HG03139 (cell line): ENCODE measurements around the gene SEC23B.
"Not testable (repeated sequence)": the region's sequence is repeated elsewhere in the genome, so short reads cannot be mapped to it uniquely, and the experiment has no call there.

Experiments
- ATAC-seq: cut with Tn5 transposase; IDR thresholded peaks from one replicate; pipeline ENCODE4 v1.9.1; 2021; ENCODE audit not compliant: unreplicated experiment

SEC23B gene

GRCh38 chr20:18524646-18525045, 16.9 kb downstream of the SEC23B start:
- no peak for ATAC-seq

DNA sequence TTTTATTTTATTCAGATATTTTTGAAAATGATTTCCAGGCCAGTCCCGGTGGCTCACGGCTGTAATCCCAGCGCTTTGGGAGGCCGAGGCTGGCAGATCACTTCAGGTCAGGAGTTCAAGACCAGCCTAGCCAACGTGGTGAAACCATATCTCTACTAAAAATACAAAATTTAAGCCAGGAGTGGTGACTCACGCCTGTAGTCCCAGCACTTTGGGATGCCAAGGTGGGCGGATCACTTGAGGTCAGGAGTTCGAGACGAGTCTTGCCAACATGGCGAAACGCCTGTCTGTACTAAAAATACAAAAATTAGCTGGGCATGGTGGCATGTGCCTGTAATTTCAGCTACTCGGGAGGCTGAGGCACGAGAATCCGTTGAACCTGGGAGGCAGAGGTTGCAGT, 19.0 kb downstream of the SEC23B start:
- not testable (repeated sequence) for ATAC-seq

DNA sequence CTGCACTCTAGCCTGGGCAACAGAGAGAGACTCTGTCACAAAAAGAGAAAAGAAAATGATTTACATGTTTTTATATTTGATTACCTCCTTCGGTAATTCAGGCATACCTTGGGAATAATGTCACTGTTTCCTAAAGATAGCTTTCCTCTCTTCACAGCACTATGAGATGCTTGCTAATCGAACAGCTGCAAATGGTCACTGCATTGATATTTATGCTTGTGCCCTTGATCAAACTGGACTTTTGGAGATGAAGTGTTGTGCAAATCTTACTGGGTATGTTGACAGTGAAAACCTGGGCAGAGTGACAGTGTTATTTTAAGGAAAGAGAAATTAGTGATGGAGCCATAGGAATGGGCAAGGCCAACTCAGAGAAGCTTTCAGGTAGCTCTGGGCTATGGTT, 19.6 kb downstream of the SEC23B start:
- no peak for ATAC-seq

DNA sequence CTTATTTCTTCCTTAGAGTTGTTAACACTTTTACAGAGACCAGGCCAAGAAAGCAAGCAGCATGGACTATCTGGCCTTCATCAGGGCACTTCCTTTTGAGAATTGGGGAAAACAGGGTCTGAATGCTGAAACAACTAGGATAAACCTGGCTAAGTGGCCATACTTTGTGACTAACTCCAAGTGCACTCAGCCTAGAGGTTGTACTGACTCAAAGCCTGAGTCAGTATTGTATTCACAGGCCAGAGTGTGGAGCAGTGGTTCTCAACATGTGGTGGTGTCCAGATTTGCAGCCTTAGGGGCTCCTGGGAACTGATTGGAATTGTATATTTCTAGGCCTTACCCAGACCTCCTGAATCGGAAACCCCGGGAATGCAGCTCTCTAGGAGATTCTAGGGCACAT, 20.1 kb downstream of the SEC23B start:
- ATAC-seq, result no peak

- ATAC-seq, result no peak
These were observed 21.3 kb downstream of the SEC23B start for GRCh38 chr20:18529041-18529440.

DNA sequence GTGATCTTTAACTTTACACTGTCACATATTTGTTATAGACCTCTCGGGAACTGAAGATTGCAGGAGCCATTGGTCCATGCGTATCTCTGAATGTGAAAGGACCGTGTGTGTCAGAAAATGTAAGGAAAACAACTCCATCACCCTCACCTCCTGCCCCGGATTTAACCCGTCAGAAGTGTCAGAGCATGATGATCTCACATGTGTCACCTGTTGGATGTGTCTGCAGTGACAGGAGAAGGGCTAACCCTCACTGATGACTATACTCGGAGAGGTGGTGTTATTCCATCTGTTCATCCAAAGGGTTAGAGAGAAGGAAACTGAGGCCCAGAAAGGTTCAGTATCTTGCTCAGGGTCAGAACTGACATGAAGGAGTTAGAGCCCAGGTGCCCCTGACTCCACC, 24.9 kb downstream of the SEC23B start:
- ATAC-seq, result no peak

DNA sequence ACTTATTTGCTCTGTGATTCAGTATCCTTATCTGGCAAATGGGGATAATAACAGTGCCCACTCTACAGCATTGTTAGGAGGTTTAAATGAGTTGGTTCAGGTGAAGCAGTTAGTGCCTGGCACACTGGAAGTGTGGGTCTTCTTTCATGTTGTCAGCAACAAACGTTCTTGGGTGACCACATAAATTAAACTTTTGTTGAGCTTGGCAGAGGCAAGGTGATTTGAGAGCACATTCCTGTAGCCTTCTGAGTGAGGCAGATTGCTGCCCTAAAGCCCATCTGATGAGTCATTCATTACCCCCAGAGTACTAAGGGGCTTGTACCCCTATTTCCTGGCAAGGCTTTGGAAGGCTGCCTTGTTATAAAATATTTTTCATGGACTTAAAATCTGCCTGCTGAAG, 25.8 kb downstream of the SEC23B start:
- ATAC-seq, result no peak

DNA sequence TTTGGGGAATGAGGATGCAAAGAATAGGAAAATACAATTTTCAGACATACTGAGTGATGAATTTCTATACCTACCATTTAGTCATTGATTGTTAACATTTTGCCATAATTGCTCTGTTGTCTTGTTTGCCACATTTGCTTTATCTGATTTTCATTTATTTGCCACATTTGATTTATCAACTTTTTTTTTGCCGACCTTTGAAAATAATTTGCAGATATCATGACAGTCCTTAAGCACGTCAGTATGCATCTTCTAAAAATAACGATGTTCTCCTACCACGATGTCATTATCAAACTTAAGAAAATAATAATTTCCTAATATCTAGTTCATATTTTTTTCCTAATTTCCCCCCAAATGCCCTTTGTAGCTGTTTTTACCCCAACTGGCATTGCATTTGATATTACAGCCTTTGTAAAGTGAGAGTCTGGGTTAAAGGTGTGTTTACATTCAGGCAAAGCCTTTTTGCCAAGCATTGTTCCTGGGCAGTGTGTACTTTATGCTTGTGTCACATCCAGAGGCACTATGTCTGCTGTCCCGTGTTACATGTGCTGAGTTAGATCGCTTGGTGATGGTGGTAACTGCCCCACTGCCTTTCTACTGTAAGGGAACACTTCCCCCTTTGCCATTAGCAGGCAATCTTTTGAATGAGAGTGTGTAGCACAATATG, 26.4 kb downstream of the SEC23B start:
- ATAC-seq, result no peak

DNA sequence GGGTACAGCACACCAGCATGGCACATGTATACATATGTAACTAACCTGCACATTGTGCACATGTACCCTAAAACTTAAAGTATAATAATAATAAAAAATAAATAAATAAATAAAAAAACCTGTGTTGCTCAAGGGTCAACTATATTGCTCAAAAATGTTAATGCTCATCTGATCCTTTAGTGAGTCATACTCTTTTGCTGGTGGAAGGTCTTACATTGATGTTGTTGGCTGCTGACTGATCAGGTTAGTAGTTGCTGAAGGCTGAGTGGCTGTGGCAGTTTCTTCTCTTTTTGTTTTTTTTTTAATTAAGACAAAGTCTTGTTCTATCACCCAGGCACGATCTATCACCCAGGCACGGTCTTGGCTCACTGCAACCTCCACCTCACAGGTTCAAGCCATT, 29.9 kb downstream of the SEC23B start:
- no peak for ATAC-seq

DNA sequence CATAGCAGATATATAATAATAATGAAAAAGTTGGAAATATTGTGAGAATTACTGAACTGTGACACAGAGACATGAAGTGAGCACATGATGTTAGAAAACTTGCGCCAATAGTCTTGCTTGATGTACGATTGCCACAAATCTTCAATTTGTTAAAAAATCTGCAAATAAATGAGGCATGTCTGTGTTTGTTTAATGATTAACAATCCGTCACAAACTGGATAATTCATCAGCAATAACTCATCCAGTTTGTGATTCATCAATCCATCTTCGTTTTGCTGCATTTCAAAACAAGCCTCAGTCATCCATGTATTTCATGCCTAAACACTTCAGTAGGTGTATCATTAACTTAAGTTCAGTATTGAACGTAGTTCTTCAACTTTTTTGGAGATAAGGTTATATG, 34.0 kb downstream of the SEC23B start:
- no peak for ATAC-seq

GRCh38 chr20:18543216-18543615, 35.5 kb downstream of the SEC23B start:
- ATAC-seq, result no peak

GRCh38 chr20:18543932-18544331, 36.2 kb downstream of the SEC23B start:
- ATAC-seq, result no peak

GRCh38 chr20:18545566-18545965, 37.8 kb downstream of the SEC23B start:
- ATAC-seq, result no peak

DNA sequence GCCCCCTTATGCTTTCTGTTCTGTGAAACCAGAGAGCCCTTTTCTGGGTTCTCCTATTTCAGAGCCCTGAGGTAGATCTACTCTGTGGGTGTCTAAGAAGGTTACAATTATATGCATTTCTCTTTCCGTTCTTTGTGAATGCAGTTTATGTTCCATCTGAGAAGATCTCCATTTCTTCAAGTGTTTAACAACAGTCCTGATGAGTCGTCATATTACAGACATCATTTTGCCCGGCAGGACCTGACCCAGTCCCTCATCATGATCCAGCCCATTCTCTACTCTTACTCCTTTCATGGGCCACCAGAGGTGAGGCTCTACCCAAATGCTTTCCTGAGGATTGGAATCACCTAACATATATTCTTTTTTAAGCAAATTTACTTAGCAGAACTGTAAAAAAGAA, 40.7 kb downstream of the SEC23B start:
- ATAC-seq, result no peak

- no peak for ATAC-seq
These were observed 46.0 kb downstream of the SEC23B start for GRCh38 chr20:18553746-18554145.

DNA sequence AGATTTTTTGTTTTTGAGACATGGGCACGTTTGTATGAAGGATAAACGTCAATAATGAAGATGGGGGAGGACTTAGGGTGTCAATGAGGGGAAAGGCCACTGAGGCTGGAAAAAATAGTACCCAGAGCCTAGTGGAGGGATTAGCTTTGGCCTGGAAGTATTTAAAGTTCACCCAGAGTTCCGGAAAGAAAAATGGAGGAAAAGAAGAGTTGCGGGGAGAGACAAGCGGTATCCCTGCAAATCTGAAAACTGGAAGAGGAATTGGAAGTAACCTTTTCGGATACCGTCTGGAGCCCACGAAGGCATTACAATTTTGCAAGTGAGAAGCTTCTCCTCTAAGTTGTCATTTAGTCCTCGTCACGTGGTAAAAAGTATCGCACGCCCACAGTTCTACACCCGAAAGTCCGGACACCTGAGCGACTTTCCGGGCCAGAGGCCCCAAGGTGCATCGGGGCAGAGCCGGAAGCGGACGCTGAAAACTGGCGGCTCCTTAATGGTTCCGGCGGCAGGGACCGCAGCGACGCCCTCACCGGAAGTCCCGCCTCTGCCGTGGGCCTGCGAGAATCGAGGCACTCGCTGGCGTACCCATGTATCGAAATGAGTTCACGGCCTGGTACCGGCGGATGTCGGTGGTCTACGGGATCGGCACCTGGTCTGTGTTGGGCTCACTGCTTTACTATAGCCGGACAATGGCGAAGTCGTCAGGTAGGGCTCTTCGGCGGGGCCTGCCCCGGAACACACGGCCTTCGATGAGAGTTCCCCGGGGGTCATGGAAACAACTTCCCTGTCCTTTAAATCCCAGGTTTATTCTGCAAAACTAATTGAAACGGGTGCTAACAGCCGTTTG, 59.4 kb downstream of the SEC23B start, which contains the start of gene SMIM26:
SMIM26 (plus strand) TSS at position 541 of the 847 bp plus-strand sequence; CDS start at position 588, 47 bp downstream.
- peak; percentile 99 for ATAC-seq

- no peak for ATAC-seq
These were observed 60.0 kb downstream of the SEC23B start for GRCh38 chr20:18567739-18568091.

GRCh38 chr20:18571009-18571408, 63.3 kb downstream of the SEC23B start:
- ATAC-seq, result no peak

- no peak for ATAC-seq
These were observed 63.8 kb downstream of the SEC23B start for GRCh38 chr20:18571578-18571977.

- no peak for ATAC-seq
These were observed 70.2 kb downstream of the SEC23B start for GRCh38 chr20:18577942-18578341.

- no peak for ATAC-seq
These were observed 70.8 kb downstream of the SEC23B start for GRCh38 chr20:18578581-18578980.

DNA sequence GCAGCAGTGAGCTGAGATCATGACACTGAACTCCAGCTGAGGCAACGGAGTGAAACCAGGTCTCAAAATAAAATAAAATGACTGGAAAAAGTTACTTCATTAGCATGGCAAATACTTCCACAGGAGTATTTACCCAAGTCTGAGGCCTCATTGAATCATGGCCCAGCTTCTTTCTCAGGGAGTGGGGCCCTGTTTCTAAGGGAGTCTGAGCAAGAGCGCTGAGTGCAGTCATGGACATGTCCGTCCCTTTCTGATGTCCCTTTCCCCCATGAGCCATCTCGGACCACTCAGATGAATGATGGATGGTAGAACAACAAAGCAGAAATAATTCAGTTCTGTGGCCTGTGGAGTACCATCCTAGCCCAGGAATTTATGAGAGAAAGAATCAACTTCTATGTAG, 72.3 kb downstream of the SEC23B start:
- ATAC-seq, result no peak
